ENCODE data around the gene AFAP1L2.

Gene AFAP1L2

DNA sequence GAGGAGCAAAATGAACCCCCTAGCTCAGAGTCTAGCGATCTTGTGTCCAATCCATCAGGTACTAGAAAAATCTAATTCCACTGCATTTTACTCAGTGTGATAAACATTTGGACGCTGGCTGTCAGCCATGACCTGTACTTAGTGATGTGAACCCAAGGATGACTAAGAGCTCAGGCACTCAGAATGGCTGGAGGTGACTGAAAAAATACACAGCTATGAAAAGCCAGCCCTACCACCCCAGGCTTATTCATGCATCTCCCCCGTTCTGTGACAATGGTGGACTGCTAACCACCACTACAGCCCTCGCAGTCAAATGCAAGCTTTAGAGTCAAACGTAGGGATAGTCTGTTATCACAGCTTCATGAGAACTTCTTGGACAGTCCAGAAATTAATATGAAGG is 14.9 kb downstream of the AFAP1L2 start:
- no peak for DNase-seq

DNA sequence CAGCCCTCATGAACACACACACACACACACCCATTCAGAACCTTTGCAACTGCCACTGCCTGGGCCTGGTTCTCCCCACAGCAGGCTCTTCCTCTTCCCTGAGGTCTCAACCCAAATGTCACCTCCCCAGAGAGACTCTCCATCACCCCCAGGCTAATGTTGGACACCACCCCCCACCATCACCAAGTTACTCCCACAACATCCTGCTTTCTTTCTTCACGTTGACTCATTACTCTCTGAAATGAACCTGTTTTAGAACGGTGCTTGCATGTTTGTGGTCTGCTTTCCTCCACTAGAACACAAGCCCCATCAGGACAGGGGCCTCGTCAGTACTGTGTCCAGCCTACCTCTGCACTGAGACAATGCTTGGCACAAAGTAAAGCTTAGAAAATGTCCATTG is 16.0 kb downstream of the AFAP1L2 start:
- DNase-seq, result no peak

DNA sequence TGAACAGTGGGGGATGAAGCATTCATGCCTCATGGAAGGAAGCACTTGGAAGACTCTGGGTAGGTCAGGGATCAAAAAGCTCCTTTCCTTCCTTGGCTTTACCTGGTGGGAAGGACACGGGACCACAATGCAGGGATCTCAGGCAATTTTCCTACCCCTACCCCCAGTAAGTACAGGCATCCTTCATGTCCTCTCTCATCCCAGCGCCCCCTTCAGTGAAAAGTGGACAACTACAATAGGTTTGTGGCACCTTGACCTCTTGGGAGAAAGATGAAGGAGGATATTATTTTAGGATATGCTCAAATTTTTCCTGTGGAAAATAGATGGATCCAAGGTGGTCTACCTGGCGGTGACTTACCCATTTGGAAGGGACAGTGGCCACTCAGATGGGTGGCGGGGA is 16.5 kb downstream of the AFAP1L2 start:
- no peak for DNase-seq

DNA sequence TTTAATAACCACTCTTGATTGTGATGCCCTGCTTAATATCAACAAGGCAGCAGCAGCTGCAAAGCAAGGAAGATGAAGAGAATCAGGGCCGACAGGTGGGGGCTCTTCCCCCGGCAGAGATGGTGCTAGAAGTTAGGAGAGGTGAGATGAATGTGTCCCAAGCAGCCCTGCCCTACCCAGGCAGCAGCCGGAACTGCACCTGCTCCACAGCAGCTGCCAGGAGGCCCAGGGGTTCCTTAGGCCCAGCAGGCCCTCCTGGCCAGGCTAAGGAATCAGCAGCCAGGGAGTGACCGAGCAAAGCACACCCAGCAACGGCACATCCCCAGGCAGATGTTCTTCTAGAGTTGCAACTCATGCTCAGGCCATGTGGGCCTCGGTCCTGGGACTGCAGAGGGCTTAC is 17.9 kb downstream of the AFAP1L2 start:
- no peak for DNase-seq

DNA sequence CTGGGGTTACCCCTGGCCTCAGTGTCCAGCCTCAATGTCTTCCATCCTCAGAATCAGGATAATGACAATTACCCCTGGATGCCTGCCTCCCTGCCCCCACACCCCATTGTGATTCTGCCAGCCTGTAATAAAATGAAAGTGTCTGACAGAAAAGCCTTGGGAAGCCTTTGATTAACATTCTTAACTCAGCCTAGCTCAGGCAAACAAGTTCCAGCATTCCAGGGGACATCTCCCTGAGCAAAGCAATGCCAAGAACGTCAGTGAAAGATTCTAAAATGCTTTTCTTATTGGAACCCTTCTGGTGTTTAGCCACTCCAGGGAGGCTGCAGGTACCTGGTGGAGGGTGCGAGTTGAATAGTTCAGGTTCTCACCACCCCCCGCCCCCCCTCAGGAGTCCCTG is 18.7 kb downstream of the AFAP1L2 start:
- DNase-seq, result no peak

DNA sequence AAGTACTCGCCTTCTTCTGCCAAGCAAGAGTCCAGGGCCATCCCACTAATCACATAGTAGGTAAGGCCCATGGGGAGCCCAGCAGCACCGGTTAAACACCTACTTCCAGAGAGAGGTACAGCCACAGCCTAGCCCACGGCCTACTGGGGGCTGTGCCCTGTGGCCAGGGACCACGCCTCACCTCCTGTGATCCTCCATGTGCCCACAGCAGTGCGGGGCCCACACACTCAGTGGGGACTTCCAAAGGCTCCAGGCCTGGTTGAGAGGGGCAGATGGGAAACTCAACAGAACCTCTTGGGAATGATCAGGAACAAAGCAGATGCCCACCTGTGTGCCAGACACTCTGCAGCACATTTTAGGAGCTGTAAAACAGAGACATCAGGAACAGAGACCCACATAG is 19.7 kb downstream of the AFAP1L2 start:
- DNase-seq, result no peak

DNA sequence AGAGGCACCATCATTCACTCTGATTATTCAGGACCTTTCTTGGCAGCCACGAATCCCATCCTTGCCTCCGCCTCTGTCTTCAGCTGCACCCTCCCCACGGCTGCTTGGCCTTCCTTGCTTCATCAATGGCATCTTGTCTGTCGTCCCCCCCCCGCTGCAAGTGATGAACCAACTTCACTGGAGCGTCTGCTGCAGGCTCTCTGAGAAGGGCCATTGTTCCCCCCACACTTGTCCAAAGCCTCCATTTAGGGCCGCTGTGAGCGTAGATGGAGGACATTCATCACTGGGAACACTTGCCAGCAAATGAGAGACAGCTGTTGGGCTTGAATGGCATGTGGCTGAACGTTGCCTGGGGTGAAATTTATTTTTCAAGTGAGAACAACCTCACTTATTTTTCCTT is 20.1 kb downstream of the AFAP1L2 start:
- DNase-seq, result no peak

DNA sequence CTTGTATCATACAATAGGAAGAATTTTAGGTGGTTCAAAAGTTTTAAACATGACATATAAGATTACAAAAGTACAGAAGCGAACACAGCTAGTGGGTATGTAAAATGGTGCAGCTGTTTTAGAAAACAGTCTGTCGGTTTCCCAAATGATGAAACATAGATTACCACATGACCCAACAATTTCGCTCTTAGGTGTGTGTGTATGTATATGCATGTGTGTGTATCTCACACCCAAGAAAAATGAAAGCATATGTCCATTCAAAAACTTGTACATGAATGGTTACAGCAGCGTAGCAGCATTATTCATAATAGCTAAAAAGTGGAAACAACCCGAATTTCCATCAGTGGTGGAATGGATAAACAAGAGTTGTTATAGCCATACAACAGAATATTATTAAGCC is 23.5 kb downstream of the AFAP1L2 start:
- DNase-seq, result no peak

DNA sequence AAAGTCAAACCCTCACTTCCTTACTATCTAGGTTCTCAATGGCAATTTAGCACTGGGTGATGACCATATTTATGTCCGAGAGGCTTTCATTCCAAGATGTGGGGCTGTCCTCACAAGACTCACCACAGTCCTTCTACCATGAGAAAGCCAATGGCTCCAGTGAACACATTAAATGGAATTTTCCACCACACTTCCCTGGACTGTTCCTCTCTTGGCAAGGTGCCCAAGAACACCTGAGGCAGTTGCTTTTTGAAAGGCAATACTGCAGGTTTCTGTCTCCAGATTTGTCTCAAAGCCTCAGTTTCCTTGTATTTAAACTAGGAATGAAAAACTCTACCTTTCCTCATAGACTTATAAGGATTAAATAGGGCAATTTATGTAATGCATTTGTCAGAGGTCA is 24.2 kb downstream of the AFAP1L2 start:
- DNase-seq, result no peak

DNA sequence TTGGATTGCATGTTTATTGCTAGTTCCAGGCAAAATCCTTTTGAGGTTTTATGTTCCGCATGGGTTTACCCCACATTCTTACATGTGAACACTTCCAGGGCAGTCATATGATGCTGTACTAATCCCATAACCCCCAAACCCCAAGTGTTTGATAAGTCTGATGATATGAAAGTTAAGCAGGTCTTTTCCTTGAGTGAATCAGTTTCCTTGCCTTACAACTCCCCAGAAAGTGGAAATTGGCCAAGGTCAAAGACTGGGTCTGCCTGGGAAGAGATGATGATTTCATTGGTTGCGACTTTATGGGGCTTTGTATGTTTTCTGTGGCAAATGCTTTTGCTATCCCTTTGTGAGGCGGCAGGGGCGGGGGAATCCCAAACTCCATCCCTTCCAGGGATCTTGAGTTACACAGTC is 24.7 kb downstream of the AFAP1L2 start:
- no peak for DNase-seq

DNA sequence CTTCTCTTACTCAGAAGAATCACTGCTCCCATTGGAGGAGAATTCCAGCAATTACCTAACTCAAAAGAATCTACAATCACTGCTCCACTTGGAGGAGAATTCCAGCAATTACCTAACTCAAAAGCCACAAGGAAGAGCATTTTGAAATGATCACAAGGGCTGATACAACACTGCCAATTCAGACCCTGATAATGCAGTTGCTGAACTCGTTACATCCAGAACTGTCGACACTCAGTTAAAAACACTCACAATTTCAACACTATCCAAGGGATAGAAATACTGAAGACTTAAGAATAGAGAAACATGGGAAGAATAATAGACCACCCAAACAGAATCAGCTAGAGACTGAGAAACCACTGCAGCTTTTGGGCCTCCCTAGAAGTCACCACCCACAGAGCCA is 27.8 kb downstream of the AFAP1L2 start:
- DNase-seq, result no peak

DNA sequence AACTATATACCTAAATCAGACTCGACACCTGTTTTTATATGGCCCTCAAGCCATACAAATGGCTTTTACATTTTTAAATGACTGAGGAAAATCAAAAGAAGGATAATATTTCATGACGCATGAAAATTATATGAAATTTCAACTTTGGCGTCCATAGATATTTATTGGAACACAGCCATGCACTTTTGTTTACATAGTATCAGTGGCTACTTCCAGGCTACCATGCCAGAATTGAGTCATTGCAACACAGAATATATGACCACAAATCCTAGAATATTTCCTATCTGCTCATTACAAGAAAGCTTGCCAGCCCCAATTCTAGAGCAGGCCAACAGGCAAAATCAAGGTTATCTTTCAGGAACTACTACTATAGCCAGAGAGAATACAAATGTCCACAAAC is 29.3 kb downstream of the AFAP1L2 start:
- DNase-seq, result no peak

DNA sequence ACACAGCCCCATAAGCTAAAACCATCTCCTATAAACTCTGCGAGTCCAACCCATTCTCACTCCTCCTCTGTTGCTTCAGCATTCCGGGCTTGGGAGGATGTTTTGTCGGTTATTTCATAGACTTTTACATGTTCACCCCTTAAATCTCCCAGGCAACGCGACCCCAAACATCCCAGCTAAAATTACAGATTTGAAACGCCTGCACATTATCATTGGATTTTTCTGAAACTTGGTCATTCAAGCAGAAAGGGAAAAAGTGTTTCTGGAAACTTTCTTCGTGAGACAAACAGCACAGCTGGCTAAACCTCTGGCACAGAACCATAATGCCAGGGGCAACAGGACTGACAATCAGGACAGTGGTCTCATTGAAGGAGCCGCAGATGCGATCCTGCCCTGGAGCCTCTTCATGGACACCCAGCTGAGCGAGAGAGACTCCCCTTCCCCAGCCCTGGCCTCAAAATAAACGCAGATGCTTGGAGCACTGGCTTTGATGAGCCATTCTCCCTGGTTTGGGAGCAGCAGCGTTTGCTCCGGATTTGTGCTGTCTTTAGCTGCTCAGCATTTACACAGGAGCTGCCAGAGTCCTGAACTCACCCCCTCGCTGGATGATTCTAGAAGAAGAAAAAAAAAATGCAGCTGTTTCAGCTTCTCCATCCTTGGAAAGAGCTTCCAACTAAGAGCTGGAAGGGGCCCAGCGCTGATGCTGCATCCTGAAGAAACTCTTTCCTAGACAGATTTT is 30.1 kb downstream of the AFAP1L2 start:
- DNase-seq, result no peak

DNA sequence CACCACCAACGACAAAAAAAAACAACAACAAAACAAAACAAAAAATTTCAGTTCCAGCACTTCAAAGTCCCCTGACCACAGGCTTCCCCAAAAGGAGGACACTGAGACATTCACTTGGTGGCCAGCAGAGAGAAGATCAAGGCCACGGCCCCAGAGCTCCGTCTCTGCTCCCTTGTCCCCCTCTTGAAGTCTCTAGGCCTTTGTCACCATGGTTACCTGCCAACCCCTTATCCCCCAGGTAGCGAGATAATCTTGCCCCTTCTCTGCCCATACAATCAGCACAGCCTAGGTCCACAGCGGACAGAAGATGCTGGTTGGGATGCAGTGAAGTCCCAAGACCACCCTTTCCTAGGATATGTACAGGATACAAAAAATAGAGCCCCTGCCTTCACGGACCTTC is 30.7 kb downstream of the AFAP1L2 start:
- DNase-seq, result no peak

DNA sequence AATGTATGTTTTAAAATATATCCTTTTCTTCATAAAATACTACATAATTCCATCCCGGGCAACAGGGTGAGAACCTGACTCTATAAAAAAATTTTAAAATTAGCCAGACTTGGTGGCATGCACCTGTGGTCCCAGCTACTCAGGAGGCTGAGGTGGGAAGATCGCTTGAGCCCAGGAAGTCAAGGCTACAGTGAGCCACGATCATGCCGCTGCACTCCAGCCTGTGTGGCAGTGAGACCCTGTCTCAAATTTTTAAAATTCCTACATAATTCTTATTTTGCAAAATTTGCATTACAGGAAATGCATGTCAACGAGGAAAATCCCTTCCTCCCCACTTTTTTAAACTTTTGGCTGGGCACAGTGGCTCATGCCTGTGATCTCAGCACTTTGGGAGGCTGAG is 31.3 kb downstream of the AFAP1L2 start:
- DNase-seq, result no peak

DNA sequence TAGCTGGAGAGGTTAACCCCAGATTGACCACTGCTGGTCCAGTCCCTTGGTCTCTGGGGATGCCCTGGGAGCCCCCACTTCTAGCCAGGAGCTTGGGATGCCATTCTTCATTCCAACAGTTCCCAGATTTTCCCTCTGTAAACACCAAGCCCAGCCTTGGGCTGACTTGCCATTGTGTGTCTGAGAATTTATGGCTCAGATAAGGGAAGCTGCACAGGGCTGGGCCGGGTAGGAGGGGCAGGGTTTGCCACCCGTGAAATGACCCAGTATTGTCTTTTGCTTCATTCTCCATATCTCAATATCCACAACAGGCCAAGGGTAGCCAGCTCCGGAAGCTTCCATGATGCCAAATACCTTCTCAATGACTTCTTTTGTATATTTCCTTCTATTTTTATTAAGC is 32.1 kb downstream of the AFAP1L2 start:
- DNase-seq, result no peak

DNA sequence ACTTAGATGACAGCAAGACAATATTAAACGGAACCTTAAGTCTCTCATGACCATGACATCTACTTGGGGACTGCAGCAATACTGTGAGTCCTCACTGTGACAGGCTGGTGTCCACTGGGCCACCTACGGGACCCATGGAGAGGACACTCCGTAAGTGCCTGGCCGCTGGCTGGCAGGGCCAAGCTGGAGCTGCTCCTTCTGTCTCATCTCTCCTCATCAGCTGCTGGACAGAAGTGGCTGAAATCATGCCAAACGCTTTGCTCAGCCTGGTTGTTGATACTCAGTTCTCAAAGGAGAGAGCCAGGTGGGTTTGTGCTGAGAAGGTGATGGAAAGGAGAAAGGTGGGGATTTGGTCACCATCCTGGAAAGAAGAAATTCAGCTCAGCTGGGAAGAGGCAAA is 33.3 kb downstream of the AFAP1L2 start:
- no peak for DNase-seq

DNA sequence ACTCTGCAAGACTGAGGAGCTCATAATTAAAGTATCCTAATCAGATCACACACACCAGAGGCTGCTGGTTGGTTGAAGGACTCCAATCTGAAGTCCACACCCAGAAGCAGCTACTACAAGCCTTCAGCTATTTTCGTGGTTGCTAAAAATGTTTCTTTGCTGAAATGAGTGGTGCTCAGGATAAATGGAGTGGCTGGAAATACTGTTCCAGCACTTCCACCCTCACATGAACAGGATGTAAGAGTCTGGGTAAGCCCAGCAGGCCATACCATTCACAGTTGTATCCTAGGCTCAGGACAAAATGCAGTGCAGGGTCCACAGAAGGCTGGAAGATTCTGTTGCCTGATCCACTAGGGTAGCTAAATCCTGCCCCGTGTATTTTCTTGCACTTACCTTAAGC is 34.1 kb downstream of the AFAP1L2 start:
- DNase-seq, result no peak

DNA sequence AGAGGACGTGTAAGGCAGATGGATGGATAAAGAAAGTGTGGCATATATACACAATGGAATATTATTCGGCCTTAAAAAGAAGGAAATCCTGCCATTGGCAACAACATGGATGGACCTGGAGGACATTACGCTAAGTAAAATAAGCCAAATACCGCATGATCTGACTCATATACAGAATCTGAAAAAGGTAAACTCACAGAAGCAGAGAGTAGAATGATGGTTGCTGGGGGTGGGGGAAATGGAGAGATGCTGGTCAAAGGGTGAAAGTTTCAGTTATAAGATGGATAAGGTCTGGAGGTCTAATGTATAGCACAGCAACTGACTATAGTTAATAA is 36.3 kb downstream of the AFAP1L2 start:
- no peak for DNase-seq

DNA sequence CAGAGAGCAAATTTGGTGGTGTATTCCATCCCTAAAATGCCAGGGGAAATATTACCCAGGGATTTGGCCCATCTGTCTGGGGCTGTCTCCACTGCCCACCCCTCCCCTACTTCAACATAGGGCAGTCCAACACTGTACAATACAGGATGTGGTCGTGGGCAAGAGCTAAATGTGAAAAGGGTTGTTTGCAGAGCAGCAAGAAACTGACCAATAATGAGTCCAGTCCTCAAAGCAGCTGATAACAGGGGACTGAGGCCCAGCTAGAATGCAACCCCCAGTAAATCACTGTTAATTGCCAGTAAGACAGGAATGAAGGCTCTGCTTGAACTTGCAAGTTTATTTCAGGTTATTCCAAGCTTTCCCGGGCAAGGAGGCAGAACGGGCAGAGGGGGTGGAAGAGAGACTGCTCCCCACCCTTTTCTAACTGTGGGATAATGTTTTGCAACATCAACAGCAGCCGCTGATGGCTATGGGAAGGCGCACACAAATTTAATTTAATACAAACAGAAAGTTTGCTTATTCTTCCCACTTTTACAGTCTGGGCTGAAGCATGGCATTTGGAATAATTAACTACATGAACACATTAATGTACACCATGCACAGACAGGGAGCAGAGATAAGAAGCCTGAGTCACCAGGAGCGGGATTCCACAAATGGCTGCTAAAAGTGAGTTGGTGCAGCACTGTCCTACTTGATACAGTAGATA is 36.8 kb downstream of the AFAP1L2 start:
- no peak for DNase-seq

DNA sequence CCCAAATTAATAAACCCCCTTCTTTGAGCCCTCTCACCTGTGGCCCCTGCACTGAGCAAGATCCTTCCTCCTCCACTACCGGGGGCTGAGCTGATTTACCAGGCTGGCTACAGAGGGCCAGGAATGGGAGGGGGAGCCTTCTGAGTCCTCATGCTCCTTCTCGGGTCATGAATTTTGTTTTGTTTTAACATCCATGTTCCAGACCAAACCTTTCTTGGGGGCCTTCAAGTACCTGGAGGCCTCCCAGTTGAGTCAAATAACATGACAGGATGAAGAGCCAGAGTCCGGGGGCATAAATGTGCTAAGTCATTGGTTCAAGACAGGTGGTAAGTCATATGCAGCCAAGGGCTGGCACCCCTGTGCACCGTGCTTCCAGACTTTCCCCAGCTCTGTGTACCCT is 39.6 kb downstream of the AFAP1L2 start:
- DNase-seq, result no peak

DNA sequence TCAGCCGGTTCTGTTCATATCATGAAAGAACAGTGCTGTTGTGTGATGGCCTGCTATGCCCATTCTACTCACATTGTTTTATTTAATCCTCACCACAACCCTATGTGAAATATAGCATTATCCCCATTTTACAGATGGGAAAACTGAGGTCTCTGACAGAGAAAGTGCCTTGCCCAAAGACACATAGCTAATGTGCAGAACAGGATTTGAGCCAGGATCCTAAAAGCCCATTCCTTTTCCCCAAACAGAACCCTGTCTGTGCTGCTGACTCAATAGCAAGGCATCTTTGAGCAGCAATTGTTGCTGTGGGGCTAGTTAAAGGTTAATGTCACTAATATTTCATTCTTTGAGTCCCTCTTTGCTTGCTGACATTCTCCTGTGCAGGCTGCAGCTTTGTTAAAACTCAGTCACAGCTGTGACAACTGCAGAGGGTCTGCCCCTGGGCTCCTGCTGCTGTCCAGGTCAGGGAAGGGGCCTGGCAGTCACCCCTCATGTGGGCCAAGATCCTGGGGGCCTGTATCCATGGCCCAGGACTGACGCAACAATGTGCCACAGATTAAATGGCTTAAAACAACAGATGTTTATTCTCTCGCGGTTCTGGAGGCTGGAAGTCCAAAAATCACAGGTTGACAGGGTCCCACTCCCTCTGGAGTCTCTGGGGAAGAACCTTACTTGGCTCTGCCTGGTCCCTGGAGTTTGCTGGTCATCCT is 40.4 kb downstream of the AFAP1L2 start:
- no peak for DNase-seq

DNA sequence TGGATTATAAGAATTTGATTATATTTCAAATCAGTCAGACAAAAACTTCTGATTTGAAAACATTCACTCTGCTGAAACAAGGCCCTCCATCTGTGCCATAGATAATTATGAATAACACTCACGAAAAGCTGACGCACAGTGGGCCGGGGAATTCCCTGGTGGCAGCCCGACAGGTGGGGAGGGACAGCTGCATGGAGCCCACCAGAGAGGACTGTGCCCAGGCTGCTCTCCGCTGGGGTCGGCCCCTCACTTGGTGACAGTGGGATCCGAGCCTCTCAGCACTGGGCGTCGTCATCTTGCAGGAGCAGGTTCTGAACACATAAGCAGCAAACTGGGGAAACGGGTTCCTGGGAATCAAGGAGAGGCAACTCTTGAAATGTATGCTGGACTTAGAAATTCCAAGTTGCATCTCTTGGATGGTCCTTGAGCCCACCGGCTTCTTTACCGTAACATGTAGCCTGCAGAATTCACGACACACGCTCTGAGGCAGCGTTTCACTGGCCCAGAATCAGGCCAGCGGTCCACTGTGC is 41.4 kb downstream of the AFAP1L2 start:
- DNase-seq, result no peak

DNA sequence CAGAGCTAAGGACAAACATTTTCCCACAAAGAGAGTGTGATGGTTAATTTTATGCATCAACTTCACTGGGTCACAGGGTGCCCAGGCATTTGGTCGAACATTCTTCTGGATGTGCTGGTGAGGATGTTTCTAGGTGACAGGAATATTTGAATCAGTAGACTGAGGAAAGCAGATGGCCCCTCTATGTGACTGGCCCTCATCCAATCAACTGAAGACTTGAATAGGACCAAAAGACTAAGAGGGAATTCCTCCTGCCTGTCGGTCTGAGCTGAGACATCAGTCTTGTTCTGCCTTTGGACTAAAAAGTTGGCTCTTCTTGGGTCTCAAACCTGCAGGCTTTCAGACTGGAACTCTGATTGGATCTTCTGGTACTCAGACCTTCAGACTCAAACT is 44.4 kb downstream of the AFAP1L2 start:
- DNase-seq, result no peak
